Measurements from ENCODE around the gene CFDP1. TPM values are rescaled to one million over a fixed set of nuclear protein-coding genes. Genes with fewer than 3 reads are reported as not detected.

The CFDP1 gene
- total RNA-seq, 1 experiment from 2014 or later, result 32.1 TPM

- H3K9me3 ChIP-seq (ENCODE audit: low read length), result no peaks in the 10 kb centered on the region
- POLR2A ChIA-PET (ENCODE audit: unreplicated experiment), result interaction anchor here (0.6 kb wide), 3 partner anchors 30 to 96 kb away, joined by 3 to 6 read pairs (median 3); no protein-coding TSS in a partner anchor
- TF ChIP-seq EZH2phosphoT487 (IDR thresholded peaks at IDR 0.05; ENCODE audit: borderline replicate concordance, low read length) (no peak), CTCF (conservative IDR thresholded peaks at IDR 0.05; ENCODE audit: low read depth, low read length) (no peak), EZH2 (IDR thresholded peaks at IDR 0.05; ENCODE audit: low read length, unreplicated experiment) (no peak)
- H3K9ac ChIP-seq (ENCODE audit: low read length), result peak overlapping the region; percentile 37
- peak overlapping the region; percentile 85 for H3K27ac ChIP-seq (ENCODE audit: low read length)
- BruUV-seq (replicated peaks), result TSS peak; percentile 13
- H2AFZ ChIP-seq (ENCODE audit: low read length), result no peak overlapping the region
- 0 out of 2 replicates have a peak, but pooled peaks cover 3% of the 10 kb centered on the region for H3K36me3 ChIP-seq (ENCODE audit: low read depth, low read length)
- DNase-seq (no peak), ATAC-seq (peak; percentile 37)
- H3K9me2 ChIP-seq (replicated peaks; ENCODE audit: low read length), result no peaks in the 10 kb centered on the region
- H3K27me3 ChIP-seq (ENCODE audit: low read length), result no peaks in the 10 kb centered on the region
- H3K79me2 ChIP-seq (ENCODE audit: low read length), result no peaks in the 10 kb centered on the region
- intact Hi-C loops (cut with micrococcal nuclease), result loop anchor here (1.0 to 2.0 kb wide), 2 partner anchors 37 to 44 kb away; no protein-coding TSS in a partner anchor
- no peaks in the 10 kb centered on the region for H3F3A ChIP-seq (ENCODE audit: low read length, unreplicated experiment)
- H3K4me1 ChIP-seq (ENCODE audit: insufficient read depth, low read length), result peaks cover 40% of the 10 kb centered on the region
- CTCF ChIA-PET, result no interaction called here
- H4K20me1 ChIP-seq (ENCODE audit: low read length), result no peaks in the 10 kb centered on the region
- peak overlapping the region; percentile 63 for H3K4me2 ChIP-seq (ENCODE audit: low read length)
- H3K4me3 ChIP-seq (ENCODE audit: low read length), result no peak overlapping the region; the same call in 1 of the 2 replicates
Observed at GRCh38 chr16:75341564-75342307, 91.6 kb downstream of the CFDP1 start.

GRCh38 chr16:75340741-75341491, 92.4 kb downstream of the CFDP1 start:
- Histone ChIP-seq H3K27me3 (ENCODE audit: low read length) (no peaks in the 10 kb centered on the region), H3K4me2 (ENCODE audit: low read length) (peak overlapping the region; percentile 63; the same call in 1 of the 2 replicates), H3K79me2 (ENCODE audit: low read length) (no peaks in the 10 kb centered on the region), H4K20me1 (ENCODE audit: low read length) (no peaks in the 10 kb centered on the region), H3K9me2 (replicated peaks; ENCODE audit: low read length) (no peaks in the 10 kb centered on the region), H3F3A (ENCODE audit: low read length, unreplicated experiment) (no peaks in the 10 kb centered on the region), H3K9ac (ENCODE audit: low read length) (0 out of 2 replicates have a peak overlapping the region, but pooled peaks have one; percentile 37), H3K27ac (ENCODE audit: low read length) (peak overlapping the region; percentile 85), H3K4me3 (ENCODE audit: low read length) (no peak overlapping the region), H3K9me3 (ENCODE audit: low read length) (no peaks in the 10 kb centered on the region), H3K4me1 (ENCODE audit: insufficient read depth, low read length) (peaks cover 40% of the 10 kb centered on the region), H2AFZ (ENCODE audit: low read length) (no peak overlapping the region), H3K36me3 (ENCODE audit: low read depth, low read length) (0 out of 2 replicates have a peak, but pooled peaks cover 3% of the 10 kb centered on the region)
- ChIA-PET POLR2A (ENCODE audit: unreplicated experiment) (no interaction called here), CTCF (no interaction called here)
- TF ChIP-seq EZH2phosphoT487 (IDR thresholded peaks at IDR 0.05; ENCODE audit: borderline replicate concordance, low read length) (no peak), EZH2 (IDR thresholded peaks at IDR 0.05; ENCODE audit: low read length, unreplicated experiment) (no peak), CTCF (conservative IDR thresholded peaks at IDR 0.05; ENCODE audit: low read depth, low read length) (no peak)
- peak; percentile 21 for DNase-seq
- BruUV-seq (replicated peaks), result no TSS peak
- intact Hi-C loops (cut with micrococcal nuclease), result no loop called here
- no peak for ATAC-seq

Data from PC-3 (cell line).